Kidney (tissue), 14 donors: Measurements from ENCODE around the gene IRAK2. TPM values are rescaled to one million over a fixed set of nuclear protein-coding genes. Genes with fewer than 3 reads are reported as not detected.

Source experiments
- DNase-seq, 5 donors: peaks; one replicate each; pipeline ENCODE4 v3.0.0-alpha.2; 2013 to 2020
- FAIRE-seq: peaks from 2 replicates; lab custom pipeline; 2012; peaks lifted over from hg19 to GRCh38; lab: Jason Lieb, UNC
- H3K27ac ChIP-seq, 2 donors: one replicate each; pipeline ENCODE4 v1.7.0; 2013; ENCODE audit warnings: low read depth in 2 of 2, low read length in 2 of 2, inconsistent platforms in 1 of 2
- H3K27me3 ChIP-seq: one replicate; pipeline ENCODE4 v1.7.1; 2013; ENCODE audit warnings: low read length, inconsistent platforms; ENCODE audit not compliant: control insufficient read depth, insufficient read depth
- H3K36me3 ChIP-seq, 3 donors: one replicate each; pipeline versions ENCODE4 v1.7.0 to v1.7.1; 2013; ENCODE audit warnings: low read length in 3 of 3, control low read depth in 1 of 3, inconsistent platforms in 1 of 3; ENCODE audit not compliant: insufficient read depth in 3 of 3, control insufficient read depth in 2 of 3
- H3K4me1 ChIP-seq, 3 donors: one replicate each; pipeline versions ENCODE4 v1.7.0 to v1.7.1; 2013; ENCODE audit warnings: low read length in 3 of 3, inconsistent platforms in 1 of 3, low read depth in 1 of 3; ENCODE audit not compliant: control insufficient read depth in 2 of 3, insufficient read depth in 2 of 3
- H3K4me3 ChIP-seq, 3 donors: one replicate each; pipeline versions ENCODE4 v1.7.0 to v1.8.1; 2013; ENCODE audit warnings: low read length in 3 of 3, control low read depth in 1 of 3, inconsistent platforms in 1 of 3
- H3K9ac ChIP-seq, 3 donors: one replicate each; pipeline versions ENCODE4 v1.7.0 to v1.7.1; 2013; ENCODE audit warnings: low read length in 3 of 3, control low read depth in 1 of 3, inconsistent platforms in 1 of 3
- H3K9me3 ChIP-seq, 3 donors: one replicate each; pipeline versions ENCODE4 v1.7.0 to v1.7.1; 2013; ENCODE audit warnings: low read length in 3 of 3, control low read depth in 1 of 3, inconsistent platforms in 1 of 3; ENCODE audit not compliant: control insufficient read depth in 2 of 3, insufficient read depth in 1 of 3
- intact Hi-C: fragments of 100-400 bp; cut with DNase I; formaldehyde crosslinking; loops from one replicate; pipeline ENCODE4 v1.11.1; 2022
- polyA plus RNA-seq: library from polyadenylated mRNA; stranded (reverse); fragments of 350-450 nt; fragmentation: Illumina TruSeq; extraction: RNeasy Lipid Tissue Mini Kit (QIAGEN cat#74804); gene quantifications from one replicate; pipeline ENCODE4 v1.2.3, GENCODE V29; 2014; ENCODE audit warnings: low read depth, low replicate concordance; ENCODE audit not compliant: insufficient read depth
- total RNA-seq: library from RNA; stranded (reverse); fragmentation: NEBNext Ultra II Directional; extraction: Animal tissue kit (Norgen Biotek cat#: 25700); gene quantifications from one replicate; pipeline ENCODE4 v1.2.1, GENCODE V29; 2021
- TF ChIP-seq, protein P1 (sequence below): IDR thresholded peaks from 3 replicates; pipeline ENCODE4 v1.5.1; 2012; ENCODE audit warnings: mild to moderate bottlenecking, moderate library complexity, borderline replicate concordance; ENCODE audit not compliant: insufficient read depth; ENCODE audit errors: extremely low read depth
- donor health status: control.
- donor health status: control.
- donor health status: control.
- donor health status: control.
- donor health status: control.
- donor health status: DM: yes; HTN: yes; CAD: no.
- donor health status: Normal renal cell carcinoma (clear cell type).

The IRAK2 gene
- total and polyA plus RNA-seq, 2 donors from 2014 or later, result 1.2 to 8.9 TPM

DNA sequence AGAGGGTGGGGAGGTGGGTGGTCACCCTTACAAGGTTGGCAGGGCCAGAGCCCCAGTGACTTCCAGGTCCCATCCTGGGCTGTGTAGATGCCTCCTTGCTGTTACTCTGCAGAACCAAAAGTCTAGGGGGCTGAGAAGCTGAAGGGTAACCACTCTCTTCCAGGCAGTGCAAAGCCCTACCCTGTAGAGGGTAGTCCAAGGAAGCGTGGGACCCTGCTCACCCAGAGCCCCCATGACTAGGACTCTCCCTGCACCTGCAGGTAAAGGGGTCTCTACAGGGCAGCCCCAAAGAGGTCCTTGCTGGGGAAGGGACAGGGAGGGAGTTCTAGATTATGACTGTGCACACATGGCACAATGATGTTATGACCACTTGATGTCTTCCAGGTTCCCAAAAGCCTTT, 113.8 kb downstream of the IRAK2 start:
- H3K9ac ChIP-seq, result no peak overlapping the region
- no peaks in the 10 kb centered on the region for H3K9me3 ChIP-seq
- H3K36me3 ChIP-seq, result peaks cover 6 to 38% (median 27%) of the 10 kb centered on the region in 3 donors
- no peaks in the 10 kb centered on the region for H3K27me3 ChIP-seq
- H3K27ac ChIP-seq, result no peak overlapping the region
- FAIRE-seq (no peak), DNase-seq (no peak)
- no peak overlapping the region for H3K4me3 ChIP-seq
- TF ChIP-seq, protein P1, sequence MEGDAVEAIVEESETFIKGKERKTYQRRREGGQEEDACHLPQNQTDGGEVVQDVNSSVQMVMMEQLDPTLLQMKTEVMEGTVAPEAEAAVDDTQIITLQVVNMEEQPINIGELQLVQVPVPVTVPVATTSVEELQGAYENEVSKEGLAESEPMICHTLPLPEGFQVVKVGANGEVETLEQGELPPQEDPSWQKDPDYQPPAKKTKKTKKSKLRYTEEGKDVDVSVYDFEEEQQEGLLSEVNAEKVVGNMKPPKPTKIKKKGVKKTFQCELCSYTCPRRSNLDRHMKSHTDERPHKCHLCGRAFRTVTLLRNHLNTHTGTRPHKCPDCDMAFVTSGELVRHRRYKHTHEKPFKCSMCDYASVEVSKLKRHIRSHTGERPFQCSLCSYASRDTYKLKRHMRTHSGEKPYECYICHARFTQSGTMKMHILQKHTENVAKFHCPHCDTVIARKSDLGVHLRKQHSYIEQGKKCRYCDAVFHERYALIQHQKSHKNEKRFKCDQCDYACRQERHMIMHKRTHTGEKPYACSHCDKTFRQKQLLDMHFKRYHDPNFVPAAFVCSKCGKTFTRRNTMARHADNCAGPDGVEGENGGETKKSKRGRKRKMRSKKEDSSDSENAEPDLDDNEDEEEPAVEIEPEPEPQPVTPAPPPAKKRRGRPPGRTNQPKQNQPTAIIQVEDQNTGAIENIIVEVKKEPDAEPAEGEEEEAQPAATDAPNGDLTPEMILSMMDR, result no peak
- peaks cover 0 to 5% (median 0%) of the 10 kb centered on the region in 3 donors for H3K4me1 ChIP-seq
- intact Hi-C loops, result no loop called here

DNA sequence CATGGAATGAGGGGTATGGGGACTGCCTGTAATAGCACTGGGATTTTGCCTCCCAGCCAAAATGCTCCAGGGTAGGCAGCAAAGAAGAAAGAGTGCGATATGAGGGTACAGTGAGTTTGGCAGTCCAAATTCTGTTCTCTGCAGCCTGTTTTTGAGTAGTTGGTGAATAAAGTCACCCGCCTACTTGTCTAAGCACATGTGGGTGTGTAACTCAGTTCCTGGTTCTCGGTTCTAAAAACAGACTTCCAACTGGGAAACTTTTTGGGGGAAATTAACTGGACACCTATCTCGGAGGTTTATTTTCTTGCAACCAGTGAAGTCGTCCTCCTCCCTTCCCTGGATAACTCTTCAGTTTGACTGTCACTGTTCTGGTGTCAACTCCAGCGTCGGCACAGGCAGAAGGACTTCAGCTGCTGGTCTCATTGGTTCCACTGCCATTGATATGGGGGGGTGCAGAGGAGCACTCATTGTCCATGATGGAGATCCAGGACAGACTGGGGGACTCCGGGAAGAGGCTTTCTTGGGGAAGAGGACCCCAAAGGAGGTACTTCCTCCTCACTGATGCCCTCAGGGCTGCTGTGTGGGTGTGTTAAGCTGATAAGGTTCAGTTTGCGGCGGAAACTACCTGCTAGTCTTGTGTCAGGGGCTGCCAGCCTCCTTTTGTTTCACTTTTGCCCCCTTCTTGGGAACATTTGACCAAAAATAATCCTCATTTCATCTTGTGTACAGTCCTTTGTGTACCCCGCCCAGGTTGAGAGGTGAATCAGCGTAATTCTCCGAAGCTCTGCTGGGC, 114.9 kb downstream of the IRAK2 start:
- Histone ChIP-seq H3K9ac (no peak overlapping the region), H3K4me1 (peaks cover 0 to 6% (median 0%) of the 10 kb centered on the region in 3 donors), H3K4me3 (no peak overlapping the region), H3K27me3 (no peaks in the 10 kb centered on the region), H3K9me3 (no peaks in the 10 kb centered on the region), H3K27ac (no peak overlapping the region), H3K36me3 (peaks cover 6 to 38% (median 27%) of the 10 kb centered on the region in 3 donors)
- FAIRE-seq, result no peak
- no peak for DNase-seq
- intact Hi-C loops, result no loop called here
- TF ChIP-seq, protein P1, result no peak

DNA sequence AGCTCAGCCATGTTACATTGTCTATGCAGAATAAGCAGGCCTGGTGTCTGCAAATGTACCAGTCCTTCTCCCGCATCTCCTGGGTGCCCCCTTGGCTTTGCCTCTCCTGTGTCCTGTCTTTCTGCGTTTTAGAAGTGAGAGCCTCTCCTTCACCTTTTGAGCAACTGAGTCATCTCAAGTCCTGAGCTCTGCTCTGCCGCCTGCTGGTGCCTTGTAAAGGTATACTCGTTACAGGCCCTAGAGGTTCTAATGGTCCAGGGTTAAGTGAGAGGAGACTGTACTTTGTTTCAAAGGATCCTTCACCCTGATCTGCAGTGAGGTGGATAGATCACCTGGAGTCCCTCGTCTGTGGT, 115.4 kb downstream of the IRAK2 start:
- intact Hi-C loops, result no loop called here
- no peak overlapping the region for H3K27ac ChIP-seq
- H3K4me1 ChIP-seq, result peaks cover 0 to 9% (median 0%) of the 10 kb centered on the region in 3 donors
- TF ChIP-seq, protein P1, result no peak
- peaks cover 6 to 38% (median 27%) of the 10 kb centered on the region in 3 donors for H3K36me3 ChIP-seq
- H3K9me3 ChIP-seq, result no peaks in the 10 kb centered on the region
- no peak for FAIRE-seq
- DNase-seq, result no peak
- H3K9ac ChIP-seq, result no peak overlapping the region
- no peak overlapping the region for H3K4me3 ChIP-seq
- H3K27me3 ChIP-seq, result no peaks in the 10 kb centered on the region

DNA sequence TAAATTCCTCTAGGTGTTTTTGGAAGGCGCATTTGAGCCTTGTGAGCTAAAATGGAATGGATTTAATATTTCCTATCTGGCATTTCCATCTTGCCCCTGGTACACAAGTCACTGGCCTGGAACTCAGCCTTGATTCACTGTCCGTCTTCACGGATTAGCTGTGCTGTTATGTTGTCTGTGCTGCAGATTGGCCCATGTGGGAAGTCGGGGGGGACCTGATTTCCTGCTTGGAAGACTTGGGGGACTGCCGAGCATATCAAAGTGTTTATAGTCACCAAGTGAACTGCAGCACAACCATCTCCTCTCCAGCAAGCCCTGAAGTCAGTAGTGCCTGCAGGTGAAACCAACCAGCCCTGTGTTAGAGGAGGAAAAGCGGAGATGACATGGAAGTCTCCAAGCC, 115.9 kb downstream of the IRAK2 start:
- no peak for DNase-seq
- no peak overlapping the region for H3K9ac ChIP-seq
- no peak overlapping the region for H3K4me3 ChIP-seq
- no peak for FAIRE-seq
- H3K36me3 ChIP-seq, result peaks cover 6 to 38% (median 27%) of the 10 kb centered on the region in 3 donors
- no peak overlapping the region for H3K27ac ChIP-seq
- TF ChIP-seq, protein P1, result no peak
- no peaks in the 10 kb centered on the region for H3K27me3 ChIP-seq
- intact Hi-C loops, result no loop called here
- H3K4me1 ChIP-seq, result peaks cover 0 to 9% (median 0%) of the 10 kb centered on the region in 3 donors
- H3K9me3 ChIP-seq, result no peaks in the 10 kb centered on the region
